Suppressor macrophage treated with lipopolysaccharide for 1 hour (primary cell): ENCODE results near the gene GHR.
A peak's percentile ranks its signal among the peaks of the same experiment; 100 is the strongest.
"Not testable (repeated sequence)": the region's sequence is repeated elsewhere in the genome, so short reads cannot be mapped to it uniquely, and the experiment has no call there.

Experiments used
- DNase-seq, 3 donors: peaks; one replicate each; pipeline ENCODE4 v3.0.0-alpha.2; 2020 to 2022

The GHR gene

DNA sequence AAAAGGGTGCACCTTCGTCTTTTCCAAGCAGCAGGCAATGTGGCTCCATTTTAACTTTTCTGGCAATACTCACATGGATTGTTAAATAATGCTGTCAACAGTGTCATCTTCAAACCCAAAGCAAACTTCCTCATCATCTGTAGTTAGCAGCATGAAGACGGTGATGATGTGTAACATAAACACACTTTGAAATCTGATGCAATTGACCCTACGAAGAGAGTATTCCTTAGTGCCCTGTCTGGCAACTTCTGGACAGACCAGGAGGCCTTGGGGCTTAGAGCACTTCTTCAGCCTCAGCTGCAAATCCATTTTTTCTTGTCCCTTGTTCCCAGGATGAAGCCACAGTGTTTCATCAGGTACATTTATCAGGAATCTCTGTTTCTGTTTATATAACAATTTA lies 149.1 kb downstream of the GHR start:
- DNase-seq: no peak

DNA sequence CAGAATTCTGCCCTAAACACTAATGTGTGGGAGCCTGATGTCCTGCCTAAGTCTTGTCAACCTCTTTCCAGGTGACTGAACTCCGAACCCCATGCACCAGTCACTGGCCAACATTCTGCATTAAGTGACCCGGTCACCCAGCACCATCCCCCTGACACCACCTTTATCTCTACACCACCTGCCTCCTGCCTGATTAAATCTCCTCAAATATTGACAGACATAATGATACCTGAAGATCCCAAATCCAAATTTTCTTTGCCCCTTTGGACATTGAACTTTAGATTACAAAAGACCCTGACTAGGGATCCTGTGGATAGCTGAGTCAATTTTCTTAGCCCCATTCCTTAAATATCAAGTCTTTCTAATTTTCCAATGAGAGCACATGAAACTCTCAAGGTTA lies 150.1 kb downstream of the GHR start:
- DNase-seq: no peak

DNA sequence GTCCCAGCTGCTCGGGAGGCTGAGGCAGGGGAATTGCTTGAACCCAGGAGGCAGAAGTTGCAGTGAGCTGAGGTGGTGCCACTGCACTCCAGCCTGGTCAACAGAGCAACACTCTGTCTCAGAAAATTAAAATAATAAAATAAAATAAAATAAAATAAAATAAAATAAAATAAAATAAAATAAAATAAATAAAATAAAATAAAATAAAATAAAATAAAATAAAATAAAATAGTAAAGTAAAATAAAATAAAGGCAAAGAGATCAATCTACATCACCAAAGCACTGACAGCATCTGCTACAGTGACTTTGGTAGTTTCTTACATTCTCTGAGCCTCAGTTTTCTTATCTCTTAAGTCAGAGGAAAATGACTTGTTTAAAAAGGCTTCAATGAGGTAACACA lies 152.7 kb downstream of the GHR start:
- not testable (repeated sequence) for DNase-seq

DNA sequence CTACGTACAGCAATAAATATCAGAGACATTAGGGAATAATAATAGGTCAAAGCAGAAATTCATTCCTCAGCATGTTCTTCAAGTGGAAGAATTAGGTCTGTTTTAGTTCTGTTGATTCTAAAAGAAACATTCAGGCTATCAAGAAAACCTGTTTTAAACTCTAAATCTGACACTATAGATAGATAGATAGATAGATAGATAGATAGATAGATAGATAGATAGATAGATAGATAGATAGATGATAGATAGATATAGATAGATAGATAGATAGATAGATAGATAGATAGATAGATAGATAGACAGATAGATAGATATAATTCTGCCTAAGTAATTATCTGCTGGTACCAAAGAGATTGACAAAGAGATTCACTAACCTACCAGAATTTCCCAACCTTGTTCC lies 155.7 kb downstream of the GHR start:
- DNase-seq: not testable (repeated sequence)

DNA sequence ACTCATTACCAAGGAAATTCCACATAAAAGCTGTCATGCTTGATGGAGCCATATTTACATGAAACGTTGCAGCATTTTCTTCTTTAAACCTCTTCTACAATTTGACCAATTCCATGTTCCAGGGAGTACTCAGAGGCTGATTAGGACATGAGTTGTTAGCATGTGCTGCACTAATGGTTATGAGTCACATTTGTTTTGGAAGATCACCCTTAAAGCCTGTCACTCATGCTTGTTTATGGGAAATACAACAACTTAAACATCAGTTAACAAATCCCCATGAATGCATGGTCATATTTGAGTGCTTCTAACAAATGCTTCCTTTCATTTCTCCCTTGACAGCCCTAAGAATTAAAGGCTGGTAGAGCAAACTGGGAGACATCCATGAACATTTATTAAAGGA lies 156.1 kb downstream of the GHR start:
- peak; percentile 12 to 33 (median 14) for DNase-seq

DNA sequence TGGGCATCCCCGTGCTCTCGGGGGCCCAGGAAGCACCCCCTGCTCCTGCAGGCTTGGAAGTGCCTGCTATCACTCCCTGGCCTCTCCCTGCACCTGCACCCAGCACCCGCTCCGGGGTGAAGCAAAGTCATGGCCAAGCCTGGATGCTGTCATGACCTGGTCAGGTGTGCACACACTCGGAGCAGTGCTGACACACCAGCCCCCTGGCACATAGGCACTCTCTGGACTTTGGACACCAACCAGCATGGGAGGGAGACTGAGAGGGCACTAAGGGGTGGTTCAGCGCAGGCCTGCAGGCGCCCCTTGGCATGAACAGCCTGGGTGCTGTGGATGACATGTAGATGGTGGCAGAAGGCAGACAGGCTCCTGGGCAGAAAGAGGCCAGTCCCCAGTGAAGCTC lies 158.6 kb downstream of the GHR start:
- no peak for DNase-seq

DNA sequence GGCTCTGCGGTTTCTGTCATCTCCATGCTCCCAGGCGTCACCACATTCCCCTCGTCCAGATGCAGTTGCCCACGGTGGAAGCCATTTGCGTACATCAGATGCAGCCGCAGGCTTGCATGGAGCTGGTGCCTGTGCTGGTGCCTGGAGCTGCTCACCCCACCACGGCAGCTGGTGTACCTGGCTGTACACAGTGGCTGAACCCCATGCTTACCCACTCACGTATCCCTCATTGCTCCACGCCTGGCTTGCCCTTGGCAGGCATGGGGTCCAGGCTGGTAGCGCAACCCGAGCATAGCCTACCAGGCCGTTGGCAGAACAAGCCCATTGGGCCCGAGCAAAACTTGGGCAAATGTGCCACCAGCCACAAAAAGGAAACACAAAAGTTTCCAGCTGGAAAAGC lies 159.5 kb downstream of the GHR start:
- DNase-seq: no peak

DNA sequence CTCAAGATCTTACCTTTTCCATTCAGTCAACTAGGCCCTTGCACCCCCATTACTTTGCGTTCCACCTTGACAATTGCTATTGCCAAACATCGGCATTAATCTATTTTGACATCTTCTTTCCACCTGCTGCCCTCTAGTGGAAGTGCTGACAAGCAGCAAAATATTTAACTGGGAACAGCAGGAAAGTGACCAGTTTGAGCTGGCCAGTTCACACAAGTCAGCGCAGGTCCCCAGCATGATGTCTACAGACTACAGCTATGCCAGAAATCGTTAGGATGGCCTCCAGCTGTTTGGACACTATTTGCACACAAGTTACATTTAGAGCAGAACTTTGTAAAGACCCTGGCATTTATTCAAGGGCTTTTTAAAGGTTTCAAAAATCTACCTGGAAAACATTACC lies 160.1 kb downstream of the GHR start:
- DNase-seq: peak; percentile 61 to 75 (median 67)

DNA sequence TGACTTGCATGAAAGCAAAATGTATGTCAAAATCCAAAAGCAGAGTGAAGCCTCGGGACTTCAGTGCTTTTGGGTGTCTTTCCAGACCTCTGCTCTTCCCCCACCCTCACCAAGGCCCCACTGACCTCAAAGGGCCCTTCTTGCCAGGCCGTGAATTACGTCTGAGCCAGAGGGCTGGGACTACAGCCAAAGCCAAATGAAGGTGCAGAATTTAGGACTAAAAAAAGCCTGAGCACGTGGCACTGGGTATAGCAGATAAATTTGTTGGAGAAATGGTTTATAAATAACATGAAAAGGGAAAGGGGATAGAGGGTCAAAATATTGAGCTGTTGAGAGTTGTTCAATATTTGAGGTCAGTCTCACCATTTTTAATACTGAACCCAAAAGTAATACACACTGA lies 163.4 kb downstream of the GHR start:
- no peak for DNase-seq

DNA sequence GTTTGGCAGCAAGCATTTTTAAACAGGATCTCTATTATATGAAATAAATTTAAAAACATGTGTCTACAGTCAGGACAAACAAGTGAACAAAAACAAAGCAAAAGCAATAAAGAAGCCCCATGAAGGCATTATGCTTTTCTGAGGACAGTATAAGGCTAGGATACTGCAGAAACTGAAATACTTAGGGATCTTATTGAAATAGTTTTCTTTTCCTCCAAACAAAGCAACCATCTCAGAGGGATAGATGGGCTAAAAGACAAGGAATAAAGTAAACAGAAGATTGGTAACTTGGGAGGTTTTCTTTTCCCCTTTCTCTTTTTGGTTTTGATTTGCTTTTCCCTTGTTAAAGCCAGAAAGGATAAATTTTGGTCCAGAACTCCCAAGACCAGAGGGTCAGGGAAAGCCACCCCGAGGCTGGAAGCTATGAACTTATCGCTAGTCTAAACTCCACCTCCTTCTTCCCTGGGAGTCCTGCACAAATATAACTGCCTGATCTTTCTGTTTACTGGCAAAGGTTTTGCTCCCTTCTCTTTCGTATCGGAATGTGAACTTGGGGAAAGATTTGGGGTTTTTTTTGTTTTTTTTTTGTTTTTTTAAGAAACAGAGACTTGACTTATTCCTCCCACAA lies 164.0 kb downstream of the GHR start:
- no peak for DNase-seq

DNA sequence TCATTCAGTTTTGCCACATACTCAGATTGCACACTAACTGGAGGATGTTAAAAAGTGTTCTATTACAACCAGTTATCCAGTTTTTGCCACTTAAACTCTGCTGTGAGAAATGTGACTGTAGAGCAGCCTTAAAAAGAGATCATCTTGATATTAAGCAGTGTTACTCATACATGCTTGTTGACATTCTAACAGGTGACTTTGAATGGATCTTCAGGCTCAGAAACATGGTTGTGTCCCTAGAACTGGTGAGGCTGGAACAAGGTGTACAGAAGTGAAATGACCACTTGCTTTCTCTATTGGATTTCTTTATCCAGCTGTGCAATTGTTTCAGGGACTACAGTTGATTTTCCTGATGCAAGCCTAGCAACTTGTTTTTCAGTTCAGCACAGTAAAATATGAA lies 167.3 kb downstream of the GHR start:
- DNase-seq: no peak

DNA sequence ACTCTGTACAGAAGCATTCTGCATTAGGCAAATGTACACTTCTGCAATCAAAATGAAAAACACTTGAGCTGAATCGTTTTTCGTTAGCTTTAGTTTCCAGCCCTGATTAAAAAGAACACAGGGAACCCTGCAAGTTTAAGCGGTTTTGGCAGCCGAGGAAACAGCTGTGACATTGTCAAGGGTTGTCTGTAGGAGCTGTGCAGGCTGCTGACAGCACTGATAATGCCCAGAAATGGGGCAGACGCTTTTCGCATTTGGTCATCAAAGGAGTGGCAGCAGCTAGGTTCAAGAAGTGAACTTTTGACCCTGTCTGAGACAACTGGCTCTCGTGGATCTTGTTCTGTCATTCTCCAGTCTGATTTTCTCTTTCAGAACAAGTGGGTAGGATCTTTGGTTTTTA lies 167.8 kb downstream of the GHR start:
- peak in 2 of 3 donors; percentile 22 to 33 for DNase-seq

DNA sequence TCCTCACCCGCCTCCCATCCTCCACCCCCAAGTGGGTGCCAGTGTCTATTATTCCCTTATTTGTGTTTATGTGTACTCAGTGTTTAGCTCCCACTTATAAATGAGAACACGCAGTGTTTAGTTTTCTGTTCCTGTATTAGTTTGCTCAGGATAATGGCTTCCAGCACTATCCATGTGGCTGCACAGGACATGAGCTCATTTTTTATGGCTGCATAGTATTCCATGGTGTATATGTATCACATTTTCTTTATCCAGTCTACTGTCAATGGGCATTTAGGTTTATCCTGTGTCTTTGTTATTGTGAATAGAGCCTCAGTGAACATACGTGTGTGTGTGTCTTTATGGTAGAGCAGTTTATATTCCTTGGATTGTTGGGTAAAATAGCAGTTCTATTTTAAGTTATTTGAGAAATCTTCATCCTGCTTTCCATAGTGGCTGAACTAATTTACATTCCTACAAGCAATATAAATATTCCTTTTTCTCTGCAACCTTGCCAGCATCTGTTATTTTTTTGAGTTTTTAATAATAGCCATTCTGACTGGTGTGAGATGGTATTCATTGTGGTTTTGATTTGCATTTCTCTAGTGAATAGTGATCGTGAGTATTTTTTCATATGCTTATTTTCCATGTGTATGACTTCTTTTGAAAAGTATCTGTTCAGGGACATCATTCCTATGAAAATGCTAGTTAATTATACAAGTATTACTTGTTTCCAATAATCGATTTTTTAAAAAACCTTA lies 169.3 kb downstream of the GHR start:
- no peak for DNase-seq

DNA sequence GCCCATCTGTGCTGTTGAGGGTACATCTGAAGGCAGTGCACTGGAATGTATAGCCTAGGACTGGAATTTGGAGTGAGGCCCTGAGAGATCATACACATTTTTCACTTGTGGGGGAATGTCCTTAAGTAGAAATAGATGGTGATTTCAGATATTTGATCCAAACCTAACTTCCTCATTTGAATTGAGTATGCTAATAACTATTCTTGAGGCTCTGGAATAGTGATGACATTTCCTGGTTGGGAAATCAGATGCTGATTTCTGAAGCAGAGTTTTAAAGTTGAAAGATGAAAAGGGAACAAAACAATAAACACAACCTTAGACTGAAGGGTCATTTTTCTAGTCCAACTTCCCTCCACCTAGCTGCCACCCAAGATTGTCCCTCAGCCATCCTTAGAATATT lies 170.4 kb downstream of the GHR start:
- DNase-seq: peak; percentile 42 to 63 (median 60)

DNA sequence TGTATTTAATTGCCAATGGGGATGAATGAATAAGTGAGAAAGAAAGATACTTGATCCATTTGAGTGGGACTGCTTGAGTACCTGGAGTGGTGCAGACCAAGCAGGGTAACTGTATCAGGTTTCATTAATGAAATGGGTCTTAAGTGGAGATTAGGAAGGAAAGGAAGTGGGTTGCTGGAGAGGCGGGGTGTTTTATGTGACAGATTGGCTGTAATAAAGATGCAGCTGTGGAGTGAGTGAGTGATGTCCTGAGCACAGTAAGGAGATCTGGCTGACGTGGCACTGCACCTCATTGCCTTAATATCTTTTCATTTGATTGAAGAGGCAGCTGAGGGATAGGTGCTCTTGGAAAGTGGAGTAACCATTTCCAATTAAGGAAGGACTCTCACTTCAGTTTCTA lies 172.4 kb downstream of the GHR start:
- no peak for DNase-seq

DNA sequence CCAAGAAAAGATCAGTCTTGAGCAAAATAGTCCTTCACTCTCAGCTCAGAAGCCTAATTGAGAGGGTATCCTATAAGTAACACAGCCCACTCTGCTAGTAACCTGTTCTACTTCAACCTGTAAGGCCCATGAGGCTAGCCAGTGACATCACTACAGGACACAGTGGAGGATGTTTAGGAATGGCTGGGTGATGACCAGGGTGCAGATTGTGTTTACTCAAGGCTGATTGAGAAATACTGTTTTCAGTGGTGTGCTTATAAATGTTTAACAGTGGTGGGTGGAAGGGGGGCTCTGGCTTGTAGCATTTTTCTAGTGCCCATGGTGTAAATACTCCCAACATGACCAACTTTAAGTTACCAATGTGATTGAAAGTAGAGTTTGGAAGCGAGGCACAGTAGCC lies 173.6 kb downstream of the GHR start:
- no peak for DNase-seq

DNA sequence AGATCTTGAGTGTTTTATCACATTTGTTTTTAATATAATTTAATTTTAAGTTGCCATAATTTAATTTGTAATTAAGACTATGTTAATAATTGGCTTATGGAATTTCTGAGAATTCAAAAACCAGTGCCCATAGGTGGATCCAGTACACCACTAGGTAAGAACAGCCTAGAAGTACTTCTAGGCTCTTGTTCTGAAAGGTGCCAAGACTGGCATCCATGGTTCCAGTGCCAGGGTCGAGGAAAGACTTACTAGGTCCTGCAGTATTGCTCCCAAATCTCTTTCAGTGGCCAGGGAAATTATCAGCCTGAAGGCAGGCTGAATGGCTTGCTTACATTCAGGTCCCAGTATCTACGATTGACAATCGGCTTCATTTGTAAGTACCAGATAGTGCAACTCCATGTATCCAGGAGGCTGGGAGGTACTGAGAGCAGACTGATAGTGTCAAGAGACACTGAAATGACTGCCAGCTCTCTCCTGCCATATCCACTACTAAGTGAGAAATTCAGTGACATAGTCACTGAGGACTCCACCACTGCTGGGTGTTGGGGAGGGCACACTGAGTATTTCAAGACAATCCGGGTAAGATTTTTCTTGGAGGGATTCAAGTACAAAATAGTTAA lies 174.2 kb downstream of the GHR start:
- DNase-seq: no peak

DNA sequence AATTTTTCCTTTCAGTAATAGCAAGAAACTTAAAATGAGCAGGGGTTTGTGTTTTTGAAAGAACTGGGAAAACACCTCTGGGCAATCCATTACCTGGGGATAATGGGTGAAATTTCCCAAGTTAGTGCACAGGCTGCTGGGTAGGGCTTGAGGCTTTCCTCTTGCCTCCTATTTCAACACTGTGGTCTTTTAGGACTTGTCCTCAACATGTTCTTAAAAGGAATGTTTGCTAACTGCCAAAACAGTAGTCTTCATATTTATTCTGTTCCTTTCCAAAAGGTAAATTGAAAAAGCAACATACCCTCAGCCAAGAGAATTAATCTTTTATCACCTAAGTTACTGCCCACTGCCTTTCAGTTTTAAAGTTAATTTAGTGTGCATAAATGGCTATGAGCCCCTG lies 175.1 kb downstream of the GHR start:
- DNase-seq: no peak

DNA sequence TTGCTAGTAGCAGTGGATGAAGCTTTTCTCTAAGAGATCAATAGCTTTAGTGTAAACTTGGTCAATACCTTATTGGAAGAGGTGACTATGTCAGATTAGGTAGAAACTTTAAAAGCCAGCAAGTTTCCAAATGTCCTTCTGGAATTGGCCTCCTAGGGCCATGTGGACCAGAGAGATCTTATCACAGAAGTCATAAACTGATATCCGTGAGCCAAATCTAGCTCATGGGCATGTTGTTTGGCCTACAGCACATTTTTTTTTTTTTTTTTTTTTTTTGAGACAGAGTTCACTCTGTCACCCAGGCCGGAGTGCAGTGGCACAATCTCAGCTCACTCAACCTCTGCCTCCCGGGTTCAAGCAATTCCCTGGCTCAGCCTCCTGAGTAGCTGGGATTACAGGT lies 175.9 kb downstream of the GHR start:
- no peak for DNase-seq

DNA sequence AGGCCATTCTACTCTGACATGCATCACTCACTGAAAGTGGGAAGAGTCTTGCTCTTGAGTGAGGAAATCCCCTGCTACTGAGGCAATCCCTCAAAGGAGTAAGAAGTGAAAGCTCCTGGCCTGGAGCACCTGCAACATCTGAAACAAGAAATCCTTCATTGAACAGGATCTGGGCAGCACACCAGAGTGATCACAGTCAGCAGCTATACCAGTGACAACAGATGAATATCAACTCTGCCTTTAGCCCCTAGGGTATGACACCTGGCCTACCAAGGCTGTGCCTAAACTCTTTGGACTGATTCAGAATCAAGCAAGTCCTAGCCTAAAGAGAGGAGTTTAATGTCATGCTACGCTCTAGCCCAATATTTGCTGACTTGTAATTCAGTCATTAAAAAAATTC lies 177.2 kb downstream of the GHR start:
- DNase-seq: no peak

DNA sequence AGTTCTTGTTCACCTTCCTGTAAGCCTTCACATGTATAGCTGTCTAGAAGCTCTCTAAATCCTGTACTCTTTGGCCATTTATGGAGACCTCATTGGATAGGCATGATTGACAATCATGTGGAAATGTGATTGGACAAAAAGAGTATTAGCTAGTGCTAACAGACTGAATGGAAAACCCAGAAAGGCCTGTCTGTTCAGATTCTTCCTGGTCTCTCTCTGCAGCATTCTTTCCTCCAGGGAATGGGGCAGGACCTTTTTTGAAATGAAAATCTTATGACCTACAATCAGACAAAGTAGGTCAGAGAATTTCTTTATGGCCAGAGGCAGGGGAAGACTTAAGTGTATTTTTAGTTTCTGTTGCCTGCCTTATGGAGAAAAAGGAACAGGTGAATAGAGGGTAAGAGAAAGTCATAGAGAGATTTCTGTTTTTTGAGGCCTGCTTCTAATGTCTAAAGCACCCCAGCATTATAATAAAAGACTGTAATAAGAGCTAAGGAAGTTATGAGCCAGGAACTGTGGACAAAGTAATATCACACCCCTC lies 181.0 kb downstream of the GHR start:
- DNase-seq: no peak

DNA sequence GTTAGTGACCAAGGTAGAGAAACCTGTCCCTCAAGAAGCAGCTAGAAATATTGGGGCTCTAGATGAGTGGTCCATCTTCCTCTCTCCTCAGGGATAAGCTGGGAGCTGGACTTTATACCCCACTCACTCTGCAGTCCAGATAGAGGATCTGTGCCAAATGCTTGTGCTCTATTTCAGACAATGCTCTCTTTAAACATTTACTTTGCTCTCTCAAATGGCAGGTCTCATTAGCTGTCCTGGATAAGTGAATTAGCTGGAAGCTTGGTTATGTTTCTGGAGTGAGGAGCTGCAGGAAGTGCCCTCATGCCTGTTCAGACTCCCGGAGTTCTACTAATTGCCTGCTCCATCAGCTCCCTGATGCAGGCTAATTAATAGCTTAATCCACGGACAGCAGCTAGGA lies 182.3 kb downstream of the GHR start:
- no peak for DNase-seq

DNA sequence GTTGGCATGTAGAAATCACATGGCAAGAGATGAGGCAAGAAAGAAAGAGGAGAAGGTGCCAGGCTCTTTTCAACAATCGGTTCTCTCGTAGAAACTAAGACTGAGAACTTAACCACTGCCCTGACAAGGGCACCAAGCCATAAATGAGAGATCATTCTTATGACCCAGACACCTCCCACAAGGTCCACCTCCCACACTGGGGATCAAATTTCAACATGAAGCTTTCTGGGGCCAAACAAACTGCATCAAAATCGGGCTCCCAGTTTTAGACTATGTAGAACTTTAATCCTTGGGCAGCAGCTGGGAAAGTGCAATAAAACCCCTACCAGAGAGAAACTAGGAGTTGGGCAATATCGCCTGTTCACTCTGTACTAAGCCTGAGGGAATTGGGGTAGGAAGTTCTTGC lies 183.2 kb downstream of the GHR start:
- no peak for DNase-seq

DNA sequence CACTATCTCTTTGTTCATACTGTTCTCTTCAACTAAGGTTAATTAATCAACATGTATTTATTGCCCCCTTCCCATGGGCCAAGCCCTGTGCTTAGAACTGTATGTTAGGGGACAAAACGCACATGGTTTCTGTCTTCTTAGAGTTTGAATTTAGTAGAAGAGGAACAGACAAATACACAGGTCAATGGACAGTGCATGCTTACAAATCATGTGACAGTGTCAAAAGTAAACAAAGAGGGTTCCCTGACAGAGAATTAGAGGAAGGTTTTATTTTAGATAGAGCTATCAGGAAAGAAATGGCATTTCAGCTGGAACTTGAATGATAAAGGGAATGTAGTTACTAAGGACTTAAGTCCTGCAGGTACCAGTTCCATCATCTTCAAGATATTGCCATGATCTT lies 188.2 kb downstream of the GHR start:
- DNase-seq: no peak
